OCI-LY7 (cell line): ENCODE data around the gene TUBB1. TPM values are rescaled to one million over a fixed set of nuclear protein-coding genes. Genes with fewer than 3 reads are reported as not detected.

Source experiments
- BruUV-seq: library from RNA; stranded (reverse); fragments of 400-500 nt; replicated peaks from 2 replicates; lab custom pipeline; 2021; lab: Mats Ljungman, UMichigan
- CTCF ChIA-PET: fragments of 300-600 bp; sonication (Branson Sonifier 250); formaldehyde crosslinking; loops from one replicate; lab custom pipeline; 2022; ENCODE audit warnings: antibody characterized with exemption; ENCODE audit not compliant: unreplicated experiment; lab: Charles Lee
- POLR2A ChIA-PET: fragments of 300-600 bp; sonication (Branson Sonifier 250); formaldehyde crosslinking; loops from one replicate; lab custom pipeline; 2022; ENCODE audit warnings: antibody characterized with exemption; lab: Charles Lee
- DNase-seq: peaks from one replicate; pipeline ENCODE4 v3.0.0-alpha.2; 2015; ENCODE audit warnings: low spot score
- H2AFZ ChIP-seq: fragments of 200-600 bp; sonication (generic), shearing (Covaris generic); 2 replicates; pipeline ENCODE4 v1.6.1; 2014; ENCODE audit warnings: mild to moderate bottlenecking, antibody characterized with exemption, low read length, moderate library complexity
- H3K27ac ChIP-seq: fragments of 200-600 bp; sonication (generic); 2 replicates; pipeline ENCODE4 v1.5.1; 2014; ENCODE audit warnings: mixed run types, low read depth, mild to moderate bottlenecking, moderate library complexity, low read length, inconsistent platforms; ENCODE audit not compliant: poor library complexity, severe bottlenecking
- H3K36me3 ChIP-seq: fragments of 200-600 bp; sonication (generic); 2 replicates; pipeline ENCODE4 v1.6.1; 2014; ENCODE audit warnings: mild to moderate bottlenecking, antibody characterized with exemption, low read length, moderate library complexity, mixed read lengths; ENCODE audit not compliant: insufficient read depth
- H3K4me1 ChIP-seq: fragments of 200-600 bp; sonication (generic); 2 replicates; pipeline ENCODE4 v1.5.1; 2014; ENCODE audit warnings: mild to moderate bottlenecking, low read length; ENCODE audit not compliant: insufficient read depth, poor library complexity, severe bottlenecking
- H3K4me2 ChIP-seq: fragments of 200-600 bp; sonication (generic); 2 replicates; pipeline ENCODE4 v1.6.1; 2014; ENCODE audit warnings: mild to moderate bottlenecking, low read length
- H3K4me3 ChIP-seq: fragments of 200-600 bp; sonication (generic); 2 replicates; pipeline ENCODE4 v1.5.1; 2014; ENCODE audit warnings: mild to moderate bottlenecking, low read depth, low read length; ENCODE audit not compliant: poor library complexity, severe bottlenecking
- H3K79me2 ChIP-seq: fragments of 200-600 bp; sonication (generic); 2 replicates; pipeline ENCODE4 v1.6.1; 2016; ENCODE audit warnings: low read depth, mild to moderate bottlenecking, low read length, moderate library complexity, mixed read lengths; ENCODE audit not compliant: insufficient read depth
- H3K9me2 ChIP-seq: fragments of 200-600 bp; sonication (generic); 2 replicates; pipeline ENCODE4 v1.6.1; 2016; ENCODE audit warnings: mild to moderate bottlenecking, low read length, mixed read lengths; ENCODE audit not compliant: insufficient read depth
- H3K9me3 ChIP-seq: fragments of 200-600 bp; sonication (generic); 2 replicates; pipeline ENCODE4 v1.6.1; 2014; ENCODE audit warnings: mild to moderate bottlenecking, mixed run types, low read length, mixed read lengths
- H4K20me1 ChIP-seq: fragments of 200-600 bp; sonication (generic); 2 replicates; pipeline ENCODE4 v1.6.1; 2014; ENCODE audit warnings: mild to moderate bottlenecking, antibody characterized with exemption, low read length, moderate library complexity, mixed read lengths; ENCODE audit not compliant: insufficient read depth
- CTCF ChIP-seq: fragments of 200-600 bp; sonication (generic); conservative IDR thresholded peaks from 2 replicates; pipeline ENCODE4 v1.5.1; 2014; ENCODE audit warnings: mild to moderate bottlenecking, antibody characterized with exemption, low read length, moderate library complexity, mixed read lengths
- EZH2phosphoT487 ChIP-seq: fragments of 200-600 bp; sonication (generic); IDR thresholded peaks from 2 replicates; pipeline ENCODE4 v1.6.1; 2018; ENCODE audit warnings: low read depth, borderline replicate concordance, mild to moderate bottlenecking, mixed run types, antibody characterized with exemption, low read length, moderate library complexity, mixed read lengths
- intact Hi-C: fragments of 100-400 bp; cut with micrococcal nuclease; formaldehyde crosslinking; loops from one replicate; pipeline ENCODE4 v1.10.0; 2022; ENCODE audit not compliant: unreplicated experiment
- total RNA-seq, 2 experiments: library from RNA; depleted of rRNA in 1 of 2; stranded (reverse); fragments of >200 nt in 1 of 2; shearing (Covaris generic) in 1 of 2; gene quantifications; 2 replicates each; pipeline ENCODE4 v1.2.3, GENCODE V29; 2014 to 2022

TUBB1 gene
- total RNA-seq, 2 experiments from 2014 or later, result 0.11 TPM; not detected in 1

GRCh38 chr20:59042796-59043631 lies 23.8 kb downstream of the TUBB1 start:
- no peak for TF ChIP-seq CTCF
- no peak for TF ChIP-seq EZH2phosphoT487
- H4K20me1 ChIP-seq, result peaks cover 25% of the 10 kb centered on the region; the same call in 1 of the 2 replicates
- POLR2A ChIA-PET, result interaction anchor here (0.5 to 4.1 kb wide), 19 partner anchors 10 to 166 kb away, joined by 3 to 32 read pairs (median 4); partner anchors contain the start of gene ATP5F1E
- H3K9me2 ChIP-seq, result no peaks in the 10 kb centered on the region
- no TSS peak for BruUV-seq
- peaks cover 58% of the 10 kb centered on the region for H3K4me1 ChIP-seq
- peaks cover 46% of the 10 kb centered on the region for H3K79me2 ChIP-seq
- peak overlapping the region; percentile 77 for H3K27ac ChIP-seq
- peak overlapping the region; percentile 89 for H2AFZ ChIP-seq
- peak overlapping the region; percentile 86 for H3K4me3 ChIP-seq
- intact Hi-C loops, result loop anchor here (2.0 to 10.0 kb wide), 5 partner anchors 38 to 388 kb away; partner anchors contain the start of genes NELFCD and STX16
- no peaks in the 10 kb centered on the region for H3K9me3 ChIP-seq
- peak; percentile 96 for DNase-seq
- peaks cover 33% of the 10 kb centered on the region for H3K36me3 ChIP-seq
- CTCF ChIA-PET, result interaction anchor here (1.0 kb wide), 1 partner anchor 26 kb away, joined by 4 read pairs; no protein-coding TSS in a partner anchor
- peak overlapping the region; percentile 98 for H3K4me2 ChIP-seq

- TF ChIP-seq EZH2phosphoT487 (no peak), CTCF (no peak)
- peaks cover 21% of the 10 kb centered on the region; the same call in 1 of the 2 replicates for H4K20me1 ChIP-seq
- H3K79me2 ChIP-seq, result peaks cover 39% of the 10 kb centered on the region
- peak overlapping the region; percentile 86 for H3K4me3 ChIP-seq
- peak overlapping the region; percentile 98 for H3K4me2 ChIP-seq
- H3K9me3 ChIP-seq, result no peaks in the 10 kb centered on the region
- POLR2A ChIA-PET, result interaction anchor here (0.5 to 4.1 kb wide), 17 partner anchors 11 to 167 kb away, joined by 3 to 32 read pairs (median 5); partner anchors contain the start of gene ATP5F1E
- no TSS peak for BruUV-seq
- H3K9me2 ChIP-seq, result no peaks in the 10 kb centered on the region
- CTCF ChIA-PET, result interaction anchor here (1.0 kb wide), 1 partner anchor 27 kb away, joined by 4 read pairs; no protein-coding TSS in a partner anchor
- peak overlapping the region; percentile 89 for H2AFZ ChIP-seq
- H3K36me3 ChIP-seq, result peaks cover 26% of the 10 kb centered on the region
- peak overlapping the region; percentile 77 for H3K27ac ChIP-seq
- H3K4me1 ChIP-seq, result peaks cover 53% of the 10 kb centered on the region
- DNase-seq, result peak; percentile 31
- intact Hi-C loops, result loop anchor here (2.0 to 10.0 kb wide), 5 partner anchors 39 to 389 kb away; partner anchors contain the start of genes NELFCD and STX16
These were observed 24.5 kb downstream of the TUBB1 start for GRCh38 chr20:59043698-59044097.
